Activated T-cell treated with anti-CD3 and anti-CD28 coated beads, Interleukin-2, amount 50 U/mL, for 4 hours (primary cell): ENCODE data around the gene IPO9. TPM values are rescaled to one million over a fixed set of nuclear protein-coding genes. Genes with fewer than 3 reads are reported as not detected.

ENCODE experiments used
- ATAC-seq, 2 donors: fragments of 200-7000 bp; cut with Tn5 transposase; one replicate each; pipeline ENCODE4 v1.10.0; 2021
- DNase-seq: peaks from one replicate; pipeline ENCODE4 v3.0.0-alpha.2; 2020
- H3K27me3 Mint-ChIP-seq: one replicate; pipeline ENCODE4 v1.8.0; 2021; ENCODE audit warnings: low read depth, mixed read lengths
- H3K36me3 Mint-ChIP-seq: one replicate; pipeline ENCODE4 v1.8.0; 2022; ENCODE audit warnings: mixed read lengths; ENCODE audit not compliant: insufficient read depth
- H3K4me1 Mint-ChIP-seq: one replicate; pipeline ENCODE4 v1.8.0; 2021; ENCODE audit warnings: low read depth, mixed read lengths
- H3K4me3 Mint-ChIP-seq: one replicate; pipeline ENCODE4 v1.8.0; 2021; ENCODE audit warnings: mild to moderate bottlenecking, moderate library complexity, mixed read lengths
- H3K9me3 Mint-ChIP-seq: one replicate; pipeline ENCODE4 v1.8.0; 2021; ENCODE audit warnings: mixed read lengths
- total RNA-seq, 3 donors: library from RNA; stranded (reverse); gene quantifications; one replicate each; pipeline ENCODE4 v1.2.1, GENCODE V29; 2021

Gene IPO9
- total RNA-seq, 3 donors from 2014 or later: 45.4 to 48.3 (median 46.9) TPM

GRCh38 chr1:201930137-201930536 lies 101.2 kb downstream of the IPO9 start:
- Mint-ChIP-seq H3K27me3 (peaks cover 12% of the 10 kb centered on the region), H3K4me1 (no peaks in the 10 kb centered on the region), H3K9me3 (no peaks in the 10 kb centered on the region), H3K36me3 (no peaks in the 10 kb centered on the region), H3K4me3 (no peak overlapping the region)
- DNase-seq: no peak
- no peak for ATAC-seq

GRCh38 chr1:201930803-201931202 lies 101.8 kb downstream of the IPO9 start:
- no peaks in the 10 kb centered on the region for H3K4me1 Mint-ChIP-seq
- H3K27me3 Mint-ChIP-seq: peaks cover 12% of the 10 kb centered on the region
- DNase-seq: no peak
- H3K9me3 Mint-ChIP-seq: no peaks in the 10 kb centered on the region
- H3K36me3 Mint-ChIP-seq: no peaks in the 10 kb centered on the region
- ATAC-seq: no peak
- H3K4me3 Mint-ChIP-seq: no peak overlapping the region

Other genes with a start within 250 kb of the IPO9 start
- under 1 TPM; 0.19 to 0.40 (median 0.37) TPM for gene SHISA4, start 59.7 kb downstream of the IPO9 start, total RNA-seq
- under 1 TPM in 2 of 3 donors, not detected in 1; 0.08 to 0.14 TPM for gene LMOD1, start 117.4 kb downstream of the IPO9 start, total RNA-seq
- gene TIMM17A, start 126.3 kb downstream of the IPO9 start, total RNA-seq: 100 to 1,000 TPM; 144 to 160 (median 146) TPM
- 10 to 100 TPM; 14.3 to 20.2 (median 17.5) TPM for gene RNPEP, start 153.5 kb downstream of the IPO9 start, total RNA-seq
- 1 to 10 TPM in 2 of 3 donors, under 1 TPM in 1; 0.87 to 1.4 (median 1.0) TPM for gene ELF3, start 181.4 kb downstream of the IPO9 start, total RNA-seq